IPS-15b (cell line): ENCODE measurements around the gene COL18A1.

Experiments used
- H3K27me3 ChIP-seq: one replicate; pipeline ENCODE4 v1.6.1; 2013; ENCODE audit warnings: low read length; ENCODE audit not compliant: control insufficient read depth, insufficient read depth
- H3K36me3 ChIP-seq: one replicate; pipeline ENCODE4 v1.6.1; 2013; ENCODE audit warnings: low read length; ENCODE audit not compliant: control insufficient read depth, insufficient read depth
- H3K4me1 ChIP-seq: one replicate; pipeline ENCODE4 v1.6.1; 2013; ENCODE audit warnings: mild to moderate bottlenecking, low read length; ENCODE audit not compliant: control insufficient read depth, insufficient read depth
- H3K4me3 ChIP-seq: one replicate; pipeline ENCODE4 v1.5.1; 2013; ENCODE audit warnings: low read depth, low read length
- H3K9ac ChIP-seq: one replicate; pipeline ENCODE4 v1.6.1; 2013; ENCODE audit warnings: low read depth, mild to moderate bottlenecking, low read length
- H3K9me3 ChIP-seq: one replicate; pipeline ENCODE4 v1.6.1; 2013; ENCODE audit warnings: mild to moderate bottlenecking, low read length; ENCODE audit not compliant: control insufficient read depth, insufficient read depth

COL18A1 gene

GRCh38 chr21:45404730-45405270 is at the start of gene COL18A1:
TSS of gene COL18A1 (plus strand) at chr21:45405165. CDS start at chr21:45405231, 66 bp downstream.
- Histone ChIP-seq H3K9me3 (no peaks in the 10 kb centered on the region), H3K4me1 (peaks cover 21% of the 10 kb centered on the region), H3K36me3 (peaks cover 11% of the 10 kb centered on the region), H3K9ac (peak within 1 kb of the TSS; percentile 47), H3K27me3 (peaks cover 6% of the 10 kb centered on the region), H3K4me3 (peak within 1 kb of the TSS; percentile 55)

GRCh38 chr21:45355573-45355972 is 49.4 kb upstream of the COL18A1 start:
- Histone ChIP-seq H3K9me3 (no peaks in the 10 kb centered on the region), H3K27me3 (no peaks in the 10 kb centered on the region), H3K4me1 (no peaks in the 10 kb centered on the region), H3K4me3 (no peak overlapping the region), H3K9ac (no peak overlapping the region), H3K36me3 (no peaks in the 10 kb centered on the region)

- Histone ChIP-seq H3K9ac (no peak overlapping the region), H3K36me3 (no peaks in the 10 kb centered on the region), H3K9me3 (no peaks in the 10 kb centered on the region), H3K27me3 (no peaks in the 10 kb centered on the region), H3K4me3 (no peak overlapping the region), H3K4me1 (no peaks in the 10 kb centered on the region)
These were observed 48.7 kb upstream of the COL18A1 start for GRCh38 chr21:45356251-45356650.

DNA sequence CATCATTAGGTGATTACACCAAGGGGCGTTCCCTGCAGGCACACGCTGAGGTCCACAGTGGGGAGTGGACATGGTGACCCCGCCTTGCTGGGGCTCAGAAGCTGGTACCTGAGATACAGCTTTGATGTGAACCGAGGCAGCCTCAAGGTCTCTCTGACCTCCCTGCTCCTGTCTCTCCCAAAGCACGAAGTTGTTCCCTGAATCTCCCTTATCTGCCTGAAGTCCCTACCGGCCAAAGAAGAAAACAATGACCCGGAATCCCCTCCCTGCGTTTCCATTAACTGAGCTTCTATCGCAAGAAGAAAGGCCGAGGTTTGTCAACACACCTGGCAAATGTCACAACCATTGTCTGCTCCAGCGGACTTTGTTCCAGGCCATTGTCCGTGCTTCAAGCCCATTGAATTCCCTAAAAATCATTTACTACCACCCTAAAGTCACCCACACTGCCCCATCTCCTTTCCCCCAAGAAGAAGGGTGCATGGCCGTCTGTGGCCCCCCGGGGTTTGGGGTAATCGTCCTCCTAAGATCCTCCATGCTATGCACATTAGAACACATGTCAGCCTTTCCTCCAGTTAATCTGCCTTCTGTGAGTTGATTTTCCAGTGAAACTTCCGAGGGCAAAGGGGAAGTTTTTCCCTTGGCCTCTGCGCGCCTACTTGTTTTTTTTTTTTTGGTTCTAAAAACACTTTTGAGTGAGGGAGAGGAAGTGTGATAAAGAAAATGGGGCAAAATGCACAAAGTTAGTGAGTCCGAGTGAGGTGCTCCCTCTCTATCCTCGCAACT is 48.1 kb upstream of the COL18A1 start:
- H3K36me3 ChIP-seq = no peaks in the 10 kb centered on the region
- H3K9ac ChIP-seq = no peak overlapping the region
- H3K4me3 ChIP-seq = no peak overlapping the region
- no peaks in the 10 kb centered on the region for H3K9me3 ChIP-seq
- H3K27me3 ChIP-seq = no peaks in the 10 kb centered on the region
- H3K4me1 ChIP-seq = no peaks in the 10 kb centered on the region

DNA sequence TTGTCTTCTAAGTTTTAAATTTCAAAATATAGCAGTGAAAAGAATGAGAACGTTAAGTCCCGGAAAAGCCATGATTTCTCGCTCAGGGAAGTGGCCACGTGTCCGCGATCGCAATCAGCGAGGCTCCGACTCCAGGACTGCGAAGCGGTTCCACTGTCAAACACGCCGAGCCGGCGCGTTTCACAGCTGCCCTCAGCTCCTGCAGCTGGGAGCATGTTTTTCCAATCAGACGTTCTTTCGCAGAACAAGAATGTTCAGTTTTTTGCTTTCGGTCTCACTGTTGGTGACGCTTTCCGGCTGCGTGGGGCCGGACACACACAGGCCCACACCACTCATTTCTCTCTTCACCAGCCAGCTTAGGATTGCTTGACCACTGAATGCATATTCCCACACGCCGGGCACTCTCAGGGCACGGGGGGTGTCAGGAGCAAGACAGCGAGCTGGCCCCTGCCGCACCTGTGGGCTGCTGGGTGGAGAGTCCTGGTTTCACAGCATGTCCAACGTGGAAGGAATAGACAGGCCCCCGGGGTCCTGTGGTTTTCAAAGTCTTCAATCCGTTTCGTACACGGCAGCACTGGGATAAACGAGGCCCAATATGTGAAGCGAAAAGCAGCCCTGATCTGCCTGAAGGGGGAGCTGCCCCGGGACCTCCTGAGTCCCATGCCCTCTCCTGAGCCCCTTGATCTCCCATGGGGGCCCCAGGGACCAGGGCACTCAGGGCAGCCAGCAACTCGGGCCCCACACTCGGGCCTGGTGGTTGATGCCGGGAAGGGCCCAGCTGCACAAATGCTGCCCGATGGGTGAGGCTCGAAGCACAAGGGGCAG is 47.3 kb upstream of the COL18A1 start:
- Histone ChIP-seq H3K4me1 (no peaks in the 10 kb centered on the region), H3K4me3 (no peak overlapping the region), H3K27me3 (no peaks in the 10 kb centered on the region), H3K9ac (no peak overlapping the region), H3K36me3 (no peaks in the 10 kb centered on the region), H3K9me3 (no peaks in the 10 kb centered on the region)

DNA sequence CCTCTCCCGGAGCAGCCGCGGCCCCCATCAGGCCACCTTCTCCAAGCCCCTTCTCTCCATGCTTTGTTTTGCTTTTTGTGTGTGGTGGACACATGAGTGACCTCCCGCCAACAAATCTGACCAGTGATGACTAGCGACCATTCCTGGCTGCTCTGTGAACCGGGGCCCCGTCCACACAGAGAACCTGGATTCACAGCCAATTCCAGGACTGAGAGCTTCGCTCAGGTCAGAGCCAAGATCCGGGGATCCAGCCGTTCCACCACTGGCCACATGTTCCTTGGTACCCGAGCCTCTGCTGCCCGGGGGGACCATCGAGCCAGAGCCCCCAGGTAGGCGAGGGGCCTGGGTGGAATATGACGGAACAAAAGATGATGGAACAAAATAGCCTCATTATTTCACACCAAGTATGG is 46.7 kb upstream of the COL18A1 start:
- H3K36me3 ChIP-seq = no peaks in the 10 kb centered on the region
- H3K9me3 ChIP-seq = no peaks in the 10 kb centered on the region
- no peak overlapping the region for H3K9ac ChIP-seq
- no peaks in the 10 kb centered on the region for H3K4me1 ChIP-seq
- H3K4me3 ChIP-seq = no peak overlapping the region
- no peaks in the 10 kb centered on the region for H3K27me3 ChIP-seq

DNA sequence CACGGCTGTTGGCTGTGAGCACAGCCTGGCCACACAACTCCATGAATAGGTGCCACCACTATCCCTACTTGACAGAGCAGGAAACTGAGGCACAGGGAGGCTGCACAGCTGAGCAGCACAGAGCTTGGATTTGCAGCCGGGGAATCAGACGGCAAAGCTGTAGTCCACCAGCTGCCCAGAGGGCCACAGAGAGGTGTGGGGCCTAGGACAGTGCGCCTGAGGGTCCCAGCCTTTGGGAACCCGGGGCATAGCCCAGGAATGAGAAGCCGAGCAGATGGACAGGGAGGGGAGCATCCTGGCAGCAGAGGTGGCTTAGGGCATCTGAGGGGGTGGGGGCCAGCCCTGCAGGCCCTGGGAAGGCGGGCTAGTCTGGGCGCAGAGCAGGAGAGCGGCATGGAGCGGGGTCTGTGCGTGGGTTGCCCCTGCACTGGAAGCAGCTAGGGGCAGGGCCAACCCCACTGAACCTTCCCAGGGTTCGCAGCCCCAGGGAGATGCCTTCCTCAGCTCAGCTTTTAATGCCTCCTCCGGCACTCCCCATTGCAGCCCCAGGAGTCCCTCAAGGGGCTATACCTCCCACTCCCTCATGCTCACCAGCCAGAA is 46.2 kb upstream of the COL18A1 start:
- H3K4me1 ChIP-seq = no peaks in the 10 kb centered on the region
- H3K4me3 ChIP-seq = no peak overlapping the region
- no peaks in the 10 kb centered on the region for H3K36me3 ChIP-seq
- H3K27me3 ChIP-seq = no peaks in the 10 kb centered on the region
- no peaks in the 10 kb centered on the region for H3K9me3 ChIP-seq
- no peak overlapping the region for H3K9ac ChIP-seq

- Histone ChIP-seq H3K4me3 (no peak overlapping the region), H3K9me3 (no peaks in the 10 kb centered on the region), H3K27me3 (no peaks in the 10 kb centered on the region), H3K9ac (no peak overlapping the region), H3K4me1 (peaks cover 2% of the 10 kb centered on the region), H3K36me3 (no peaks in the 10 kb centered on the region)
These were observed 45.3 kb upstream of the COL18A1 start for GRCh38 chr21:45359451-45360217.

- no peak overlapping the region for H3K9ac ChIP-seq
- no peaks in the 10 kb centered on the region for H3K36me3 ChIP-seq
- H3K9me3 ChIP-seq = no peaks in the 10 kb centered on the region
- no peaks in the 10 kb centered on the region for H3K27me3 ChIP-seq
- peaks cover 2% of the 10 kb centered on the region for H3K4me1 ChIP-seq
- H3K4me3 ChIP-seq = no peak overlapping the region
These were observed 43.6 kb upstream of the COL18A1 start for GRCh38 chr21:45361033-45361997.

DNA sequence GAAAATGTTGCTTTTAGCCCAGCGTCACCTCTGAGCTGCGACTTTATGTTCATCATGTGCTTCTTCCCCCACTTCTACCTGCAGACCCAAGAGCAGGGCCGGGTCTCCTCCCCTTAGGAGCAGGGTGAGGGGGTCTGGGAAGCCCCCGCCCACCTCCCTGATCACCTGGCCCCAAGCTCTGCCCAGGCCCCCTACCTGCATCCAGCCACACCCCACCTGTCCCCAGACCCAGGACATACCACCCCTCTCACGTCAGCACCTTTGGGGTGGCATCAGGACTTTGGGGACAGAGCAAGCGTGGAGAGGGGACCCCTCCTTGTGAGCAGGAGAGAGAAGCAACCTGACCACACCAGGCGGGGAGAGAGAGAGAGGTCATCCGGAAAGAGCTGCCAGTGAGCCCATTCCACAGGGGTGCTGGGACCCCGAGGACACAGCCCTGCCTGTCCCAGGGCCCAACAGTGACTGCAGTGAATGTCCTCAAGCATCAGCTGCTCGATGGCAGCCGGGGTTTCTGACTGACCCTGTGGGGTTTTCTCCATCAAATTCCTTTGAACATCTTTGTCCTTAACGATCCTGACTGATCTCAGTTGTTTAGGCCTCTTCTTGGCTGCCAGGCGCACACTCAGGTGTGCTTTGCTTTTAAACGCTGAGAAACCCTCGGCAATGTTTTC is 42.8 kb upstream of the COL18A1 start:
- H3K4me3 ChIP-seq = no peak overlapping the region
- no peaks in the 10 kb centered on the region for H3K27me3 ChIP-seq
- peaks cover 2% of the 10 kb centered on the region for H3K4me1 ChIP-seq
- no peaks in the 10 kb centered on the region for H3K9me3 ChIP-seq
- H3K36me3 ChIP-seq = no peaks in the 10 kb centered on the region
- no peak overlapping the region for H3K9ac ChIP-seq
